ENCODE results near the gene OR51S1.
"Not testable (repeated sequence)": the region's sequence is repeated elsewhere in the genome, so short reads cannot be mapped to it uniquely, and the experiment has no call there.

The OR51S1 gene

DNA sequence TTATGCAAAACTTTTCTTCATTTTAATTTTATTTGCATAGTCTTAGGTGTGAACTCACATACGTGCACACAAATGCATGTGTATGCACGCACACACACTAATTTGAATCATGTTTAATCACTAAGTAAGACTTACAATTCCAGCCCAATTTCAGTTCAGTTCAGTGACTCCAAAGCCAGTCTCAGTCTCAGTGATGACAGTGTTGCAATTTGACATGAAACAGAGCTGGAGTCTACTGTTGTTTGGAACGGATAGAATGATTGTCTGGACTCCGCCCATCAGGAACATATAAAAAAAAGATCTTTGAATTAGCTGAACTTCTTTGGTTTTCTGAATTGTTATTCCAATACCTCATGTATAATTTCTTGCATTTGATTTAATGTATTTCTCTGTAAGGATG lies 14.9 kb upstream of the OR51S1 start (continued):
- TF ChIP-seq, protein P1, sequence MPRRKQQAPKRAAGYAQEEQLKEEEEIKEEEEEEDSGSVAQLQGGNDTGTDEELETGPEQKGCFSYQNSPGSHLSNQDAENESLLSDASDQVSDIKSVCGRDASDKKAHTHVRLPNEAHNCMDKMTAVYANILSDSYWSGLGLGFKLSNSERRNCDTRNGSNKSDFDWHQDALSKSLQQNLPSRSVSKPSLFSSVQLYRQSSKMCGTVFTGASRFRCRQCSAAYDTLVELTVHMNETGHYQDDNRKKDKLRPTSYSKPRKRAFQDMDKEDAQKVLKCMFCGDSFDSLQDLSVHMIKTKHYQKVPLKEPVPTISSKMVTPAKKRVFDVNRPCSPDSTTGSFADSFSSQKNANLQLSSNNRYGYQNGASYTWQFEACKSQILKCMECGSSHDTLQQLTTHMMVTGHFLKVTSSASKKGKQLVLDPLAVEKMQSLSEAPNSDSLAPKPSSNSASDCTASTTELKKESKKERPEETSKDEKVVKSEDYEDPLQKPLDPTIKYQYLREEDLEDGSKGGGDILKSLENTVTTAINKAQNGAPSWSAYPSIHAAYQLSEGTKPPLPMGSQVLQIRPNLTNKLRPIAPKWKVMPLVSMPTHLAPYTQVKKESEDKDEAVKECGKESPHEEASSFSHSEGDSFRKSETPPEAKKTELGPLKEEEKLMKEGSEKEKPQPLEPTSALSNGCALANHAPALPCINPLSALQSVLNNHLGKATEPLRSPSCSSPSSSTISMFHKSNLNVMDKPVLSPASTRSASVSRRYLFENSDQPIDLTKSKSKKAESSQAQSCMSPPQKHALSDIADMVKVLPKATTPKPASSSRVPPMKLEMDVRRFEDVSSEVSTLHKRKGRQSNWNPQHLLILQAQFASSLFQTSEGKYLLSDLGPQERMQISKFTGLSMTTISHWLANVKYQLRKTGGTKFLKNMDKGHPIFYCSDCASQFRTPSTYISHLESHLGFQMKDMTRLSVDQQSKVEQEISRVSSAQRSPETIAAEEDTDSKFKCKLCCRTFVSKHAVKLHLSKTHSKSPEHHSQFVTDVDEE (CRISPR knock-in tag; IDR thresholded peaks at IDR 0.05), result no peak
- no peak for TF ChIP-seq ZNF70 (CRISPR knock-in tag; IDR thresholded peaks at IDR 0.05)

DNA sequence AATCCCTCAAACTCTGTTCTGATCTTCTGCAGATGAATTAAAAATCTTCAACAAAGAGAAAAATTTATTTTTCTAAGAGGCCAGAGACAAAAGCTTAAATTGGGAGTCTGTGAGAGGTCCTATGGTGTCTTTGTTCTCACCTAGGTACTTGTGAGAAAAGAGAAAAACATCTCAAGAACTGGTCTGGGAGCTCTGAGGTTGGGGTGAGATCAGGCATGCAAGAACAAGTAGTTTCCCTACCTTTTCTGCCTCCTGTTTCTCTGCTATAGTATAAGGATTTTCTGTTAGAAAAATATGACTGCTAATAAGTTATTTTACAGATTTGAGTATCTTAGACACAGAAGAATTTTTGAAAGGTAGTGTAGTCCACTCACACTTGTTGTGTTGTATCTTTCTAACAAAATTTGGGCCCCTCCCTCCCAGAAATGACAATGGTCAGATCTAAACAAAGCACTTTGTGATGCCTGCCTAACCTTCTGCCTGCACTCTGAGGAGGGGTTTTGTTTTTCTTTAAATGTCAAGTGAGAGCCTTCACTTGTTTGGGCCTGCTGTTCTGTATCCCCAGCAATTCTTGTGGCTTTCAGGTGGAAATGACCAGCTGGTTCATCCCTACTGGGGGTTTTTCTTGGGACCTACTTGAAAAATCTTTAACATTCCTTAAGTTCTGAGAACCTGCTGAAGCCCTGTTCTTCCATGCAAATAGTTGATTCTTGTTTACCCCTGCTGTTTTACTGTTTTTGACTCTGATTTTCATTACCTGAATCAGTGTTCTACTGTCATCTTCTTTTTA lies 13.6 kb upstream of the OR51S1 start:
- TF ChIP-seq TOX (CRISPR knock-in tag; IDR thresholded peaks at IDR 0.05; ENCODE audit: borderline replicate concordance) (no peak), ARNTL (CRISPR knock-in tag; IDR thresholded peaks at IDR 0.05; ENCODE audit: borderline replicate concordance, low read depth) (no peak), SNAI2 (CRISPR knock-in tag; IDR thresholded peaks at IDR 0.05) (no peak), ZFP30 (CRISPR knock-in tag; IDR thresholded peaks at IDR 0.05) (no peak), ZNF565 (CRISPR knock-in tag; conservative IDR thresholded peaks at IDR 0.05; ENCODE audit: low read depth) (no peak), ZNF8 (CRISPR knock-in tag; IDR thresholded peaks at IDR 0.05) (no peak), ISL1 (CRISPR knock-in tag; IDR thresholded peaks at IDR 0.05) (no peak), ZC3H10 (CRISPR knock-in tag; IDR thresholded peaks at IDR 0.05) (no peak)
- TF ChIP-seq, protein P2, sequence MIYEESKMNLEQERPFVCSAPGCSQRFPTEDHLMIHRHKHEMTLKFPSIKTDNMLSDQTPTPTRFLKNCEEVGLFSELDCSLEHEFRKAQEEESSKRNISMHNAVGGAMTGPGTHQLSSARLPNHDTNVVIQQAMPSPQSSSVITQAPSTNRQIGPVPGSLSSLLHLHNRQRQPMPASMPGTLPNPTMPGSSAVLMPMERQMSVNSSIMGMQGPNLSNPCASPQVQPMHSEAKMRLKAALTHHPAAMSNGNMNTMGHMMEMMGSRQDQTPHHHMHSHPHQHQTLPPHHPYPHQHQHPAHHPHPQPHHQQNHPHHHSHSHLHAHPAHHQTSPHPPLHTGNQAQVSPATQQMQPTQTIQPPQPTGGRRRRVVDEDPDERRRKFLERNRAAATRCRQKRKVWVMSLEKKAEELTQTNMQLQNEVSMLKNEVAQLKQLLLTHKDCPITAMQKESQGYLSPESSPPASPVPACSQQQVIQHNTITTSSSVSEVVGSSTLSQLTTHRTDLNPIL (CRISPR knock-in tag; IDR thresholded peaks at IDR 0.05; ENCODE audit: low read depth), result no peak
- no peak for ATAC-seq

DNA sequence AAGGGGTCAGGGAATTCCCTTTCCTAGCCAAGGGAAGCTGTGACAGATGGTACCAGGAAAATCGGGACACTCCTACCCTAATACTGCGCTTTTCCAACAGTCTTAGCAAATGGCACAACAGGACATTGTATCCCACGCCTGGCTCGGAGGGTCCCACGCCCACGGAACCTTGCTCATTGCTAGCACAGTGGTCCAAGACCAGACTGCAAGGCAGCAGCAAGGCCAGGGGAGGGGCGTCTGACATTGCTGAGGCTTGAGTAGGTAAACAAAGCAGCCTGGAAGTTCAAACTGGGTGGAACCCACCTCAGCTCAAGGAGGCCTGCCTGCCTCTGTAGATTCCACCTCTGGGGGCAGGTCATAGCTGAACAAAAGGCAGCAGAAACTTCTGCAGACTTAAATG lies 5.3 kb upstream of the OR51S1 start:
- not testable (repeated sequence) for ATAC-seq

DNA sequence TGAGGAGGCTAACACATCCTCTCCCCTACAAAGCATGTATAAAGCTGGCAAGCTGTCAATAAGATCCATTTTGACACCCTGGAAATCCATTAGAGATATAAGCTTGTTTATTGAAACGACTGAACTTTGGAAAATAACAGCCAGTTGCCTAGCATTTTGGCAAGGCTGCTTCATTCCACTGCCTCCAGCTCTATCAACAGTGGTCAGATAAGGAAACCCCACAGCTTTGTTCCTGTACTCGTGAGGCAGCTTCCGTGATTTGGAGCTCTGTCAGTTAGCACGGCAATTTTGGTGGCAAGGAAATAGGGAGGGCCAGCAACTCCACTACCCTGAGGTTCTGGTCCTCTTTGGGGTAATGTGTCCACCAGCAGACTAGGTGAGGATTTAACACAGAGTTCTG lies 2.0 kb upstream of the OR51S1 start:
- no peak for ATAC-seq
- TF ChIP-seq ZNF70 (CRISPR knock-in tag; IDR thresholded peaks at IDR 0.05) (no peak), ARNTL (CRISPR knock-in tag; IDR thresholded peaks at IDR 0.05; ENCODE audit: borderline replicate concordance, low read depth) (no peak), ISL1 (CRISPR knock-in tag; IDR thresholded peaks at IDR 0.05) (no peak), ZNF8 (CRISPR knock-in tag; IDR thresholded peaks at IDR 0.05) (no peak), OSR1 (CRISPR knock-in tag; IDR thresholded peaks at IDR 0.05) (no peak), ZFP30 (CRISPR knock-in tag; IDR thresholded peaks at IDR 0.05) (no peak), TOX (CRISPR knock-in tag; IDR thresholded peaks at IDR 0.05; ENCODE audit: borderline replicate concordance) (no peak), CSDC2 (CRISPR knock-in tag; IDR thresholded peaks at IDR 0.05) (no peak), PPARA (CRISPR knock-in tag; IDR thresholded peaks at IDR 0.05; ENCODE audit: borderline replicate concordance) (no peak), GLIS3 (CRISPR knock-in tag; IDR thresholded peaks at IDR 0.05) (no peak), ZFP3 (CRISPR knock-in tag; IDR thresholded peaks at IDR 0.05) (no peak), RARB (CRISPR knock-in tag; IDR thresholded peaks at IDR 0.05) (no peak), SNAI2 (CRISPR knock-in tag; IDR thresholded peaks at IDR 0.05) (no peak)
- TF ChIP-seq, protein P2 (CRISPR knock-in tag; IDR thresholded peaks at IDR 0.05; ENCODE audit: low read depth), result no peak
- TF ChIP-seq, protein P3, sequence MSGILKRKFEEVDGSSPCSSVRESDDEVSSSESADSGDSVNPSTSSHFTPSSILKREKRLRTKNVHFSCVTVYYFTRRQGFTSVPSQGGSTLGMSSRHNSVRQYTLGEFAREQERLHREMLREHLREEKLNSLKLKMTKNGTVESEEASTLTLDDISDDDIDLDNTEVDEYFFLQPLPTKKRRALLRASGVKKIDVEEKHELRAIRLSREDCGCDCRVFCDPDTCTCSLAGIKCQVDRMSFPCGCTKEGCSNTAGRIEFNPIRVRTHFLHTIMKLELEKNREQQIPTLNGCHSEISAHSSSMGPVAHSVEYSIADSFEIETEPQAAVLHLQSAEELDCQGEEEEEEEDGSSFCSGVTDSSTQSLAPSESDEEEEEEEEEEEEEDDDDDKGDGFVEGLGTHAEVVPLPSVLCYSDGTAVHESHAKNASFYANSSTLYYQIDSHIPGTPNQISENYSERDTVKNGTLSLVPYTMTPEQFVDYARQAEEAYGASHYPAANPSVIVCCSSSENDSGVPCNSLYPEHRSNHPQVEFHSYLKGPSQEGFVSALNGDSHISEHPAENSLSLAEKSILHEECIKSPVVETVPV (CRISPR knock-in tag; IDR thresholded peaks at IDR 0.05), result no peak
- TF ChIP-seq, protein P4, sequence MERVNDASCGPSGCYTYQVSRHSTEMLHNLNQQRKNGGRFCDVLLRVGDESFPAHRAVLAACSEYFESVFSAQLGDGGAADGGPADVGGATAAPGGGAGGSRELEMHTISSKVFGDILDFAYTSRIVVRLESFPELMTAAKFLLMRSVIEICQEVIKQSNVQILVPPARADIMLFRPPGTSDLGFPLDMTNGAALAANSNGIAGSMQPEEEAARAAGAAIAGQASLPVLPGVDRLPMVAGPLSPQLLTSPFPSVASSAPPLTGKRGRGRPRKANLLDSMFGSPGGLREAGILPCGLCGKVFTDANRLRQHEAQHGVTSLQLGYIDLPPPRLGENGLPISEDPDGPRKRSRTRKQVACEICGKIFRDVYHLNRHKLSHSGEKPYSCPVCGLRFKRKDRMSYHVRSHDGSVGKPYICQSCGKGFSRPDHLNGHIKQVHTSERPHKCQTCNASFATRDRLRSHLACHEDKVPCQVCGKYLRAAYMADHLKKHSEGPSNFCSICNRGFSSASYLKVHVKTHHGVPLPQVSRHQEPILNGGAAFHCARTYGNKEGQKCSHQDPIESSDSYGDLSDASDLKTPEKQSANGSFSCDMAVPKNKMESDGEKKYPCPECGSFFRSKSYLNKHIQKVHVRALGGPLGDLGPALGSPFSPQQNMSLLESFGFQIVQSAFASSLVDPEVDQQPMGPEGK (CRISPR knock-in tag; IDR thresholded peaks at IDR 0.05; ENCODE audit: borderline replicate concordance), result no peak
- TF ChIP-seq, protein P1 (CRISPR knock-in tag; IDR thresholded peaks at IDR 0.05), result no peak

All from SK-N-SH treated with all-trans-retinoic acid at 6 μM for 48 hours (cell line).